H9 (cell line): ENCODE measurements around the gene NUDT14. TPM values are rescaled to one million over a fixed set of nuclear protein-coding genes. Genes with fewer than 3 reads are reported as not detected.
A peak's percentile ranks its signal among the peaks of the same experiment; 100 is the strongest.

Experiments used
- DNase-seq: peaks from one replicate; pipeline ENCODE4 v3.0.0-alpha.2; 2017
- H2AFZ ChIP-seq: one replicate; pipeline ENCODE4 v1.6.1; 2013; ENCODE audit warnings: mild to moderate bottlenecking, low read length, control low read depth, moderate library complexity
- H2AK5ac ChIP-seq: 2 replicates; pipeline ENCODE4 v1.6.1; 2013; ENCODE audit warnings: low read length, control low read depth, mixed read lengths; ENCODE audit not compliant: insufficient read length
- H2BK120ac ChIP-seq: one replicate; pipeline ENCODE4 v1.6.1; 2013; ENCODE audit warnings: low read depth, mild to moderate bottlenecking, low read length, control low read depth, inconsistent platforms; ENCODE audit not compliant: poor library complexity, severe bottlenecking
- H2BK12ac ChIP-seq: 2 replicates; pipeline ENCODE4 v1.6.1; 2013; ENCODE audit warnings: low read length, control low read depth, mixed read lengths, low read depth; ENCODE audit not compliant: insufficient read length
- H2BK15ac ChIP-seq: 2 replicates; pipeline ENCODE4 v1.6.1; 2013; ENCODE audit warnings: low read depth, low read length, control low read depth
- H2BK20ac ChIP-seq: one replicate; pipeline ENCODE4 v1.6.1; 2013; ENCODE audit warnings: low read depth, mild to moderate bottlenecking, low read length, control low read depth, inconsistent platforms; ENCODE audit not compliant: poor library complexity, severe bottlenecking
- H2BK5ac ChIP-seq: 2 replicates; pipeline ENCODE4 v1.6.1; 2013; ENCODE audit warnings: low read length, control low read depth, mixed read lengths; ENCODE audit not compliant: insufficient read length
- H3K14ac ChIP-seq: 2 replicates; pipeline ENCODE4 v1.6.1; 2013; ENCODE audit warnings: low read length, control low read depth; ENCODE audit not compliant: insufficient read depth
- H3K18ac ChIP-seq: 2 replicates; pipeline ENCODE4 v1.6.1; 2013; ENCODE audit warnings: low read depth, mild to moderate bottlenecking, mixed read lengths, low read length, control low read depth; ENCODE audit not compliant: insufficient read length
- H3K23ac ChIP-seq: 2 replicates; pipeline ENCODE4 v1.6.1; 2013; ENCODE audit warnings: low read length, control low read depth, mixed read lengths, low read depth; ENCODE audit not compliant: insufficient read length
- H3K23me2 ChIP-seq: 2 replicates; pipeline ENCODE4 v1.6.1; 2013; ENCODE audit warnings: low read depth, mild to moderate bottlenecking, mixed read lengths, low read length, control low read depth; ENCODE audit not compliant: insufficient read length, poor library complexity, severe bottlenecking
- H3K27ac ChIP-seq: 2 replicates; pipeline ENCODE4 v1.5.1; 2013; ENCODE audit warnings: low read length, control low read depth, mixed read lengths, low read depth; ENCODE audit not compliant: insufficient read length
- H3K27me3 ChIP-seq: 2 replicates; pipeline ENCODE4 v1.6.1; 2013; ENCODE audit warnings: low read length, control low read depth, inconsistent platforms; ENCODE audit not compliant: insufficient read depth
- H3K4ac ChIP-seq: 2 replicates; pipeline ENCODE4 v1.6.1; 2013; ENCODE audit warnings: low read depth, mild to moderate bottlenecking, control low read depth, inconsistent platforms, low read length, moderate library complexity
- H3K4me1 ChIP-seq: 2 replicates; pipeline ENCODE4 v1.6.1; 2013; ENCODE audit warnings: low read length, control low read depth, inconsistent platforms; ENCODE audit not compliant: insufficient read depth
- H3K4me2 ChIP-seq: 2 replicates; pipeline ENCODE4 v1.6.1; 2013; ENCODE audit warnings: low read length, control low read depth, mixed read lengths; ENCODE audit not compliant: insufficient read length, insufficient read depth
- H3K56ac ChIP-seq: 2 replicates; pipeline ENCODE4 v1.6.1; 2013; ENCODE audit warnings: low read depth, mild to moderate bottlenecking, mixed read lengths, low read length, control low read depth; ENCODE audit not compliant: insufficient read length
- H3K79me1 ChIP-seq: 2 replicates; pipeline ENCODE4 v1.6.1; 2013; ENCODE audit warnings: low read depth, mild to moderate bottlenecking, moderate library complexity, low read length, control low read depth, inconsistent platforms; ENCODE audit not compliant: insufficient read depth, poor library complexity, severe bottlenecking
- H3K79me2 ChIP-seq: 2 replicates; pipeline ENCODE4 v1.6.1; 2013; ENCODE audit warnings: low read length, control low read depth, inconsistent platforms; ENCODE audit not compliant: insufficient read depth
- H3K9ac ChIP-seq: 2 replicates; pipeline ENCODE4 v1.6.1; 2013; ENCODE audit warnings: low read length, control low read depth, mixed read lengths; ENCODE audit not compliant: insufficient read length; ENCODE audit errors: extremely low read depth
- H3K9me3 ChIP-seq: one replicate; pipeline ENCODE4 v1.6.1; 2013; ENCODE audit warnings: low read depth, low read length, inconsistent platforms; ENCODE audit not compliant: control insufficient read depth
- H3T11ph ChIP-seq: one replicate; pipeline ENCODE4 v1.6.1; 2013; ENCODE audit warnings: mild to moderate bottlenecking, low read length, control low read depth, inconsistent platforms
- H4K20me1 ChIP-seq: one replicate; pipeline ENCODE4 v1.6.1; 2013; ENCODE audit not compliant: control insufficient read depth, insufficient read length, insufficient read depth
- H4K5ac ChIP-seq: 2 replicates; pipeline ENCODE4 v1.6.1; 2013; ENCODE audit warnings: low read depth, mild to moderate bottlenecking, mixed read lengths, low read length, control low read depth; ENCODE audit not compliant: insufficient read length
- H4K8ac ChIP-seq: replicated peaks from 2 replicates; pipeline ENCODE4 v1.6.1; 2013; ENCODE audit warnings: low read length, control low read depth, mixed read lengths, low read depth; ENCODE audit not compliant: insufficient read length
- H4K91ac ChIP-seq: 2 replicates; pipeline ENCODE4 v1.6.1; 2013; ENCODE audit warnings: low read depth, mild to moderate bottlenecking, moderate library complexity, mixed read lengths, low read length, control low read depth; ENCODE audit not compliant: insufficient read length
- H3K27ac Mint-ChIP-seq, 3 experiments: 2 replicates in 2 of 3; 3 replicates in 1 of 3; pipeline ENCODE4 v1.8.0; 2020 to 2021; ENCODE audit warnings: mixed read lengths in 3 of 3, mild to moderate bottlenecking in 1 of 3, moderate library complexity in 1 of 3
- H3K27me3 Mint-ChIP-seq: 2 replicates; pipeline ENCODE4 v1.8.0; 2021; ENCODE audit warnings: low read depth, mild to moderate bottlenecking, moderate library complexity, mixed read lengths
- H3K36me3 Mint-ChIP-seq, 3 experiments: 2 replicates in 2 of 3; 3 replicates in 1 of 3; pipeline ENCODE4 v1.8.0; 2020 to 2021; ENCODE audit warnings: low read depth in 3 of 3, mixed read lengths in 3 of 3; ENCODE audit not compliant: insufficient read depth in 1 of 3
- H3K4me1 Mint-ChIP-seq, 2 experiments: 2 replicates each; pipeline ENCODE4 v1.8.0; 2020; ENCODE audit warnings: mixed read lengths in 2 of 2
- H3K4me3 Mint-ChIP-seq, 2 experiments: 2 replicates in 1 of 2; 3 replicates in 1 of 2; pipeline ENCODE4 v1.8.0; 2020 to 2021; ENCODE audit warnings: mild to moderate bottlenecking in 2 of 2, mixed read lengths in 2 of 2, moderate library complexity in 1 of 2
- H3K9me3 Mint-ChIP-seq, 2 experiments: 2 replicates in 1 of 2; 3 replicates in 1 of 2; pipeline ENCODE4 v1.8.0; 2020; ENCODE audit warnings: mild to moderate bottlenecking in 2 of 2, mixed read lengths in 2 of 2, moderate library complexity in 1 of 2
- CTCF ChIP-seq: fragments of 200-600 bp; sonication (generic); conservative IDR thresholded peaks from 3 replicates; pipeline ENCODE4 v1.8.0; 2021; ENCODE audit warnings: antibody characterized with exemption, mild to moderate bottlenecking
- WGBS: extraction: QIAGEN DNeasy Blood & Tissue Kit; methylation state at CpG from one replicate; pipeline ENCODE4 v1.1.7; 2013; ENCODE audit warnings: missing lambda C conversion rate, low lambda C conversion rate, mixed read lengths; ENCODE audit not compliant: insufficient read length; ENCODE audit errors: extremely low coverage; 5-methylcytosine and 5-hydroxymethylcytosine counted together
- total RNA-seq: library from RNA; stranded (reverse); gene quantifications from 2 replicates; pipeline ENCODE4 v1.2.1, GENCODE V29; 2021

Gene NUDT14
- total RNA-seq, 1 experiment from 2014 or later, result 41.1 TPM

- Histone ChIP-seq H3K23ac (no peak overlapping the region), H2BK15ac (no peak overlapping the region), H3K4me2 (no peak overlapping the region), H2BK20ac (no peak overlapping the region), H4K8ac (no peak overlapping the region), H3K23me2 (no peaks in the 10 kb centered on the region), H4K20me1 (no peaks in the 10 kb centered on the region), H2BK5ac (no peak overlapping the region), H3K9me3 (no peaks in the 10 kb centered on the region), H3K9ac (no peak overlapping the region), H2AK5ac (no peak overlapping the region), H2BK120ac (no peak overlapping the region), H3K27ac (no peak overlapping the region), H4K5ac (no peak overlapping the region), H3K18ac (no peak overlapping the region), H3K79me2 (no peaks in the 10 kb centered on the region), H3T11ph (no peak overlapping the region), H3K27me3 (no peaks in the 10 kb centered on the region), H4K91ac (no peak overlapping the region), H3K79me1 (no peaks in the 10 kb centered on the region), H3K4ac (no peak overlapping the region), H2AFZ (no peak overlapping the region), H3K4me1 (no peaks in the 10 kb centered on the region), H3K56ac (no peak overlapping the region), H3K14ac (no peak overlapping the region), H2BK12ac (no peak overlapping the region)
- Mint-ChIP-seq H3K27me3 (peaks cover 53% of the 10 kb centered on the region), H3K9me3 (peaks cover 5 to 15% of the 10 kb centered on the region in 2 experiments), H3K27ac (no peak overlapping the region), H3K36me3 (peaks cover 3 to 6% (median 5%) of the 10 kb centered on the region in 3 experiments; a peak in 5 of 7 replicates), H3K4me3 (no peak overlapping the region), H3K4me1 (peaks cover 11 to 26% of the 10 kb centered on the region in 2 experiments)
- peak; percentile 52; the same call in 2 of the 3 replicates for TF ChIP-seq CTCF
- no peak for DNase-seq
- WGBS, result no CpG with 5 or more reads among the region's 14 CpGs
These were observed 6.9 kb upstream of the NUDT14 start for GRCh38 chr14:105187935-105188524.
